GM18502 (cell line): Measurements from ENCODE around the gene MYO7A.

Source experiments
- ATAC-seq: cut with Tn5 transposase; IDR thresholded peaks from one replicate; pipeline ENCODE4 v1.9.1; 2021; ENCODE audit warnings: mild to moderate bottlenecking; ENCODE audit not compliant: unreplicated experiment, poor library complexity

MYO7A gene

DNA sequence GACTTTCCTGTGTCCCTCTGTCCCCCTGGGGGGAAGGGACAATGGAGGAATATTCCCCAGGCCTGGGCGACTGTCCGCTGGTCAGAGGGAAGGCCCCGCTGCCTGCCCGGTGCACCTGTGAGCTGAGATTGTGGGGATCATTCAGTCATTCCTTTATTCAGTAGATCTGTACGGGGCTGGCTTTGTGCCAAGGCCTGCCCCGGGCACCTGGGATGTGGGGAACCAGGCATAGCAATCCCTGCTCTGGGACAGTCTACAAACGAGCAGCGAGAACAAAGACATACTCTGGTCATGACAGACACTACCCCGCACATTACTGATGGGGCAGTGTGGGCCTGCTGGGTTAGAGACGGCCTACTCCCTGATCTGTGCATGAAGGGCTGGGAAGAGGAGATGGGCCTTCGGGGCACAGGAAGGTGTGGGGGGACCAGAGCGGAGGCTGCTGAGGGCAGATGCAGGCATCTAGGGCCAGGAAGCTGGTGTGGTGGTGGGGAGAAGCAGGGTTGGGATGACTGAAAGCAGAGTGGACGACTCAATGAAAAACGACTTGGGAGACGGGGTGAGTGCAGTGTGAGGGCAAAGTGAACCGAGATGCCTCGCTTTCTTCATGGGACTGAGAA, 1.8 kb upstream of the MYO7A start:
- ATAC-seq: no peak

DNA sequence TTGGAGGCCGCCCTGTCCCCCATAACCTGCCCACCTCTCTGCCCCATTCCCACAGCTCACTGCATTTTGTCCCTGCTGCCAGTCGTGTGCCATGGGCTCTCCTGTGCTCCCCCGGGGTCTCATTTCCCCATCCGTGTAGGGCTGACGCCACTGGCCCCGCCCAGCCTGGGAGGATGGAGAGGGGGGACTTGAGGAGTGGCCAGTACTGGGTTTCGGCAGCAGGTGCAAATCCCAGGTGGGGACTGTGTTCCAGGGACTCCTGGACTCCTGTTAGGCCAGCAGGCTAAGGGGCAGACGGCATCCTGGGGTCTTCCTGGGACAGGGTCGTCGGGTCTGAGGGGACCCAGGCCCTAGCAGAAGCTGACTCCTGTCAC, 1.2 kb upstream of the MYO7A start:
- ATAC-seq: no peak

DNA sequence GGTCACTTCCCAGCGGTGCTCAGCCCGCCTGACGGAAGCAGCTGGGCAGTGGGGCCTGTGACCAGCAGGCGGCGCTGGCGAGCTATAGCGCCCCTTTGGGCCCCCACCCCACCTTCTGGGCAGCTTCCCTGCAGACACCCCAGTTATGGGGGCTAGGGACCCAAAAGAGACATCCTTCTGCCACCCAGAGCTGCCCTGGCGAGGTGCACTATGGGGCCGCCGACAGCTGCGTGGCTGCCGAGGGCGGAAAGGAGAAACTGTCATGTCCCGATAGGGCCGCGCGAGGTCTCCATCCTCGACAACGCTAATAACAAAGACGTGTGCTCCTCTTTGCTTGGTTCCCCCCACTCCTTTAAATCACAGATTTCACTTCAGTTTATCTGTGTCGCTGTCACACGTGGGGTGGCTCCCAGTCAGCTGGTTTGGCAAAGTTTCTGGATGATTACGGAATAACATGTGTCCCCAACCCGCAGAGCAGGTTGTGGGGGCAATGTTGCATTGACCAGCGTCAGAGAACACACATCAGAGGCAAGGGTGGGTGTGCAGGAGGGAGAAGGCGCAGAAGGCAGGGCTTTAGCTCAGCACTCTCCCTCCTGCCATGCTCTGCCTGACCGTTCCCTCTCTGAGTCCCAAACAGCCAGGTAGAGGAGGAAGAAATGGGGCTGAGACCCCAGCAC, 673 bp upstream of the MYO7A start:
- ATAC-seq: no peak

DNA sequence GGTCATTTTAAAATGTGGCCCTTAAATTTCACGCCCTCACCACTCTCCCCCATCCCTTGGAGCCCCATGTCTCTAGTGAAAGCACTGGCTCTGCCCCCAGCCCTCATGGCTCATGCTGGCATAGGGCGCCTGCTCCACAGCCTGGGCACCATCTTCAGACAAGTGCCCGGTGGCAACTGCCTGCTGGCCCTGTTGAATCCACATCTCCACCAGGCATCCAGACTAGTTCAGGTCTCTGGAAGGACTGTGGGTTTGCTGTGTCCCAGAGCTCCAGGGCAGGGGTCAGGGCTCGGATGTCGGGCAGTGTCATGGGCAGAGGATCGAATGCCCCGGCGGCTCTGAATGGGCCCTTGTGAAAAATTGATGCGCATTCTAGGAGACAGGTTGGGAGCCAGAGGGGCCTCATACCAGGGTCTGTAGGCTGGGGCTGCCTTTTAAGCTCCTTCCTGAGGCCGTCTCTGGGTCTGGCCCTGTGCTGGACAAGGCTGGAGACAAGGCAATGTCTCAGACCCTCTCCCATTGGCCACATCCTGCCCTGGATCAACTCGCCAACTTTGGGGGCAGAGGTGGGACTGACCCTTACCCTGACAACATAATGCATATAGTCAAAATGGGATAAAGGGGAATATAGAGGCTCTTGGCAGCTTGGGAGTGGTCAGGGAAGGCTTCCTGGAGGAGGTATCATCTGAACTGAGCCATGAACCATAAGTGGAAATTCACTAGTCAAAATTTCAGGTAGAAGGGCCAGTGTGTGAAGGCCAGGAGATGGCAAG, 1.2 kb downstream of the MYO7A start:
- ATAC-seq: no peak

DNA sequence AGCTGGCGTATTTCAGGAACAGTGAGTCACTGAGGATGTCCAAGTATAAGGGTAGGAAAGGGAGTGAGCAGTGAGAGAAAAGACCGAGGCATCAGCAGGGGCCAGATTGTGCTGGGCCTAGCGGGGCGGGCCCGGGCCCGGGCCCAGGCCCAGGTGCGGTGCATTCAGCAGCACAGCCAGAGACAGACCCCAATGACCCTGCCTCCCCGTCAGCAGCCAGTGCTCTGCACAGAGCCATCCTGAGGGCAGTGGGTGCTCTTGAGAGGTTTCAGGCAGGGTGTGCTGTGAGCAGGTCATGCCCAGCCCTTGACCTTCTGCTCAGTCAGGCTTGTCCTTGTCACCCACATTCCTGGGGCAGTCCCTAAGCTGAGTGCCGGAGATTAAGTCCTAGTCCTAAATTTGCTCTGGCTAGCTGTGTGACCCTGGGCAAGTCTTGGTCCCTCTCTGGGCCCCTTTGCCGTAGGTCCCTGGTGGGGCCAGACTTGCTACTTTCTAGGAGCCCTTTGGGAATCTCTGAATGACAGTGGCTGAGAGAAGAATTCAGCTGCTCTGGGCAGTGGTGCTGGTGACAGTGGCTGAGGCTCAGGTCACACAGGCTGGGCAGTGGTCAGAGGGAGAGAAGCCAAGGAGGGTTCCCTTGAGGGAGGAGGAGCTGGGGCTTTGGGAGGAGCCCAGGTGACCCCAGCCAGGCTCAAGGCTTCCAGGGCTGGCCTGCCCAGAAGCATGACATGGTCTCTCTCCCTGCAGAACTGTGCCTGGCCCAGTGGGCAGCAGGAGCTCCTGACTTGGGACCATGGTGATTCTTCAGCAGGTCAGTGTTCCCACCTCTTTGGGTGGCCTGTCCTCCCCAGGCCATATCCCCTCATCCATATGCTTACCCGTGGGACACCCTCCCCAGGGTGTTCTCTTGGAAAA, 2.1 kb downstream of the MYO7A start:
- ATAC-seq: no peak

DNA sequence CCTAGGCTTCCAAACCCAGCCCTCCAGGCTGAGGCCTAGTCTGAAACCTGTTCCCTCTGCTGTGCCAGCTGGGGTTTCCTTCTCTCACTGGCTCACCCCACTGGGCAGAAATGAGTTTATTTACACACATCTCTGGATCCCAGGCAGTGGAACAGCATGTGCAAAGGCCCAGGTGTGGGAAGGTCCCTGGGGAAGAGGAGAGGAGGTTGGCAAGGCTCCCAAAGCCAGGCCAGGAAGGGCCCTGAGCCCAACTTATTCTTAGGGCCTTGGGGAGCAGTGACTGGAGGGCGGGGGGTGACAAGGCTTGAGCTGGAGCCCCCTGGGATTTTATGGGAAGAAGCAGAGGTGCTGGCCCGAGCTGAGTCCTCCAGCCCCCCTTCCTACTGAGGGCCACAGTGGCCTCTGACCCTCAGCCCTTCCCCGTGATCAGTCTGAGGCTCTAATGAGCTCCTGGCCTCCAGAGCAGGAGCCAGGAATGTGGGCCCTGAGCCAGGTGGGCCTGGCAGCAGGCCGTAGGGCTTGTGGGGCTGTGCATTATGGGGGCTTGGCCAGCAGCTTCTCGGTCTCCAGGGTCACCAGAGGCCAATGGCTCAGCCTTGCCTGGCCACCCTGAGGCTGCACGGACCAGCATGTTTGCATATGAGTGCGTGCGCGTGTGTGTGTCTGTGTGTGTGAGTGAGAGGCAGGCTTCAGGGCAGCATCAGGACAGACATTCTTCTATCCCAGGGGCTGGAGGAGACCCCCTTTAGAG, 2.9 kb downstream of the MYO7A start:
- ATAC-seq: no peak

DNA sequence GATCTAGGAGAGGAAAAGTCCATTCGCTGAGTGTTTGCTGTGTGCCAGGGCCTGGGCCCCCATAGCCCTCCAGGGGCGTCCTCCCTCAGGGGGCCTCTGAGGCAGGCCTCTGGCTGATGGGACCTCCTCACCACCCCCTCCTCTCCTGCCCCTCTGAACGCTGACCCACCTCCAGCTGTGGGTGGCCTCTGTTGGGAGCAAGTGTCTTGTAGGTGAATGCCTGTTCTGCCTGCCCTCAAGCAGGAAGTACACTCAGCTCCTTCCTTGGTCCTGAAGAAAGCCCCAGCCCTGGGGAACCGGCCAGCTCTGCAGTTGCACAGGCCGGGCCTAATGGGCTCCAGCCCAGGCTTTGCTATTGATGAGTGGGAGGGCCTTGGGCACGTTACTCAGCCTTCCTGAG, 3.5 kb downstream of the MYO7A start:
- no peak for ATAC-seq

DNA sequence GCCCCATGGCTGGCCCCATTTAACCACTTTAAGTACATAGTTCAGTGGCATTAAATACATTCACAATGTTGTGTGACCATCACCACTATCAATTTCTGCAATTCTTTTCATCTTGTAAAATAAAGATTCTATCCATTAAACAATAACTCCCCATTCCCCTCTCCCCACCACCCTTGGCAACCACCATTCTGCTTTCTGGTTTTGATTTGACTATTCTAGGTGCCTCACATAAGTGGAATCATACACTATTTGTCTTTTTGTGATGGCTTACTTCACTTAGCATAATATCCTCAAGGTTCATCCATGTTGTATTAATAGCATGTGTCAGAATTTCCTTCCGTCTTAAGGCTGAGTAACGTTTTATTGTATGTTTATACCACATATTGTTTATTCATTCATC, 7.0 kb downstream of the MYO7A start:
- no peak for ATAC-seq

DNA sequence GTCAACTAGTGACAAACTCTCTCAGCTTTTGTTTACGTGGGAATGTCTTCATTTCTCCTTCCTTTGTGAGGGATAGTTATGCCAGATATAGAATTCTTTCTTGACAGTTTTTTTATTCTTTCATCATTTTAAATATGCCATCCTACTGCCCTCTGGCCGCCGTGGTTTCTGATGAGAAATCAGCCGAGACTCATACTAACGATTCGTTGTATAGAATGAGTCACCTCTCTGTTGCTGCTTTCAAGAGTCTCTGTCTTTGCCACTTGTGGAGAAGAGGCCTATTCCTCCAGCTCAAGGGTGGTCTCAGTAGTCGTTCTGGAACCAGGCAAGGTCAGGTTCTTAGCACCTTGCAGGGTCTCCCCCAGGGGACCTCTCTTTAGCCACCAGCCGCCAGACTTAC, 8.0 kb downstream of the MYO7A start:
- ATAC-seq: no peak

DNA sequence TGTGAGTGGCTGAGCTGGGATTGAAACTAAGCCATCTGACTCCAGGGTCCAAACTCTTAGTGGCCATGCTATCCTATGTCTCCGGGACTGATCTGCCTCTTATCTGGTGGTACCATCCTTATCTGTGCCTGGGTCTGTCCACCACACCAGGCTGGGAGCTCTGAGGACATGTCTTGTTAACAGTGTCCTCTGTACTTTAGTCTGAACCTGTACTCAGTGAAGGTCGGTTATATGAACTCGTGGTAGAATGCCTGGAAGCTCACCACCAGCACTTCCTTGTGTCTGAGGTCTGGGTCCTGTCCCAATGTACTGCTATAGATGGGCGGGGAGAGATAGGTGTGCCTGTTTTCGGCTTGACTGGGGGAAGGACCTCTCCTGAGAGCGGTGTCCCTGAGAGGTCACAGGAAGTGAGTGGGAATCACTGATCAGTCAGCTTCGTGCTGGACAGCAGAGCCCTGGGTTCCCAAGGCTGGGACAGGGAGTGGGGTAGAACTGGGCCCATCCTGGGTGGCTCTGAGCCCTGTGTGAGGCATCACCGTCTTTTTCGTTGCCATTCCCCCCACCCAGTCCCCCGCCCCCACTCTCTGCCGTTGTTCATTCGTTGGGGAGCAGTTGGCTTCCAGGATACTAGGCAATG, 8.9 kb downstream of the MYO7A start:
- no peak for ATAC-seq

DNA sequence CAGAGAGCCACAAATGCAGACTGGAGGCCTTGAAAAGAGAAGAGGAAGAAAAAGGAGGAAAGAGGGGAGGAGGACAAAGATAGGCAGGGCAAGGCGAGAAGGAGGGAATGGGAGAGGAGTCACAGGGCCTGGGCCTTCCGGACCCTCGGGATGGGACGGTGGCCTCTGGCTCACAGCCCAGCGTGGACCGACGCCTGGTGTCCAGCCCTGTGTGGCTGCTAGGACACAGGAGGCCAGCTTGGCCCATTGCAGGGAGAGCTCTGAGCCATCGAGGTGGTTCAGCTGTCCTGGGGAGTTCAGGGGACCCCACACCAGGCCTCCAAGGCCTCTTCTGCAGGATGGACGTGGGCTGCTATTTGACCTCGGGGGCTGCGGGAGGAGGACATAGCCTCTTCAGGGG, 9.4 kb downstream of the MYO7A start:
- no peak for ATAC-seq

DNA sequence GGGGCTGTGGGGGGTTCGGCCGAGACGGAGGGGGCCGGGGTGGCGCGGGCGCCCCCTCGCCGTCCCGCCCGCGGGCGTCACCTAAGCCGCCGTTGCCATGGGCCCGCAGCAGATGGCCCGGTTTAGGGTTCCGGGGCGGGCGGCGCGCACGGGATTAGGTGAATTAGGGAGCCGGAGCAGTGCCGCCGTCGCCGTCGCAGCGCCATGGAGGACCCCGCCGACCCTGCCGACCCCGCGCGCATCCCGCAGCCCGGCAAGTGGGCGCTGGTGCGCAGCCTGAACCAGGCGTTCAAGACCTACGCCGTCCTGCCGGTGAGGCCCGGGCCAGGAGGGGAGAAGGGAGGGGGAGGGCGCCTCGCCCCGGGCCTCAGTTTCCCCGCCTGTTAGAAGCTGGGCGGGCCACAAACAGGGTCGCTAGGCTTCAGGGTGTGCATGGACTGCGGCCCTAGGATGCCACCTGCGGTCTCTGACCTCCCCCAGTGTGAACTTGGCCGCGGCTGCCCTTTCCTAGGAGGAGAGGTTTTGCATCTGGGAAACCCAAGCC, 10.1 kb downstream of the MYO7A start:
- ATAC-seq: no peak

DNA sequence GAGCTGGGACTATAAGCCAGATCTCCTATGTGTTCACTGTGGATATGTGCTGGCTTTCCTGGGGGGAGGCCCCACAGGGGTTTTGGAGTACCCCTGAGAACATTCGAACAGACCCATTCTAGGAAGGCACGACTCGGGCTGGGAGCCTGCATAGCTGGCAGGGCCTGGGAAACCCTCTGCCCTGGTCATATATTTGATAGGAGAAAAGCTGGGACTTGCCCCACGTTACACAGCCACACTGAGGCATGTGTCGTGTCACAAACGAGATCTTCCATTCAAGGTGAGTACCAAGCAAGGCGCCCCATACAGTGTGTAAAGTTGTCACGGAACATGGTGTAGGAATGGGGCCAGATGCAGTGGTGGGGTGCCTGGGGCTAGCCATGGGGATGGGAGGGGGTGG, 11.2 kb downstream of the MYO7A start:
- ATAC-seq: no peak

DNA sequence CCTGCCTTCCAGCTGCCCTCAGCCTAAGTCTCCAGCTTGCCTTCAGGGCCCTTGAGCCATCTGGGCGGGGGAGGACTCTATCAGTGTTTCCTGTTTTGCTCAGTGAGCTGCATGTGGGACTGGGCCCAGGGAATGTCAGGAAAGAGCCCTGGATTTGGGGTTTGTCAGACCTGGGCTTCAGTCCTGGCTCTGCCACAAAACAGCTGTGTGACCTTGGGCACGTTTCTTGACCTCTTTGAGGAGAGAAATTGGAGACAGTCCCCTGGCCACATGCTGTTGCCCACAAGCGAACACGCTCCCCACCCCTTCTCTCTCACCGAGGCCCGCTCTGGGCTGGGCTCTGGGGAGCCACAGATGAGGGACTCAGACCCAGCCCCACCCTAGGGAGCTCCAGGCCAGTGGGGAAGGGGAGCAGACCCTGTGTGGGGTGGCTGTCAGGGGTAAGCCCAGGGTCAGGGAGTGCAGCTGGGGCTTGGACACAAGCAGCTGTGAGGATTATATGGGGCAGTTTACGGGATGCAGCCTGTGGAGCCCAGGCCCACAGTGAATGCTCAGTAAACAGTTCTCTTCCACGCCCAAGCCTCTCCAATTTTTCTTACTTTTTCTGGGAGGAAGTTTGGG, 12.3 kb downstream of the MYO7A start:
- no peak for ATAC-seq

DNA sequence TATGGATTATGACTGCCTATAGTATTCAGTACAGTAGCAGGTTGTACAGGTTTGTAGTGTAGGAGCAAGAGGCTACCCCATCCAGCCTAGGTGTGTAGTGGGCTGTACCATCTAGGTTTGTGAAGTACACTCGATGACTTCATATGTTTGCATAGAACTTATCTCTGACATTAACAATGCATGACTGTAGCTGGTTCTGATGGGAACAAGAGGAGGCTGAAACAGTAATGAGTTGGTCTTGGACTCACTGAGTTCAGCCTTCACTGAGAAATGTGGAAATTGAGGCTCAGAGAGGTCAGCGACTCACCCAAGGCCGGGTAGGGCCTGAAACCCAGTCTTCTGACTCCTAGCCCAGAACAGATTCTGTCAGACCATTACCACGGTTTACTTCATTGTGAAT, 13.0 kb downstream of the MYO7A start:
- ATAC-seq: no peak

DNA sequence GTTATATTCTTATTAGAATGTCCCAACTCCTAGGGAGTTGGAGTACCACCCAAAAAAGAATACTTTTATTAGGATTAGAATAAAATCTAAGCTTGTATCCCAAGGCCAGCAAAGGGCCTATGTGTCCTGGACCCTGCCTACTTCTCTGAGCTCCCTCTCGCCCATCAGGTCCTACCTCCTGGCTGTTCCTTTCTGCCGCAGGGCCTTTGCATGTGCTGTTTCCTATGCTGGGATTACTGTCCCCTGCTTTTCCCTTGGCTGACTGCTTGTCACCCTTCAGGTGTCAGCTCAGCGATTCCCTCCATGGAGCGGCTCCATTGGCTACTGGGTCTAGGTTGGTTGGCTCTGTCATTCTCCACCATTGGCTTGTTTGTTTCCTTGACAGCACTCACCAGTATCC, 13.4 kb downstream of the MYO7A start:
- ATAC-seq: no peak

DNA sequence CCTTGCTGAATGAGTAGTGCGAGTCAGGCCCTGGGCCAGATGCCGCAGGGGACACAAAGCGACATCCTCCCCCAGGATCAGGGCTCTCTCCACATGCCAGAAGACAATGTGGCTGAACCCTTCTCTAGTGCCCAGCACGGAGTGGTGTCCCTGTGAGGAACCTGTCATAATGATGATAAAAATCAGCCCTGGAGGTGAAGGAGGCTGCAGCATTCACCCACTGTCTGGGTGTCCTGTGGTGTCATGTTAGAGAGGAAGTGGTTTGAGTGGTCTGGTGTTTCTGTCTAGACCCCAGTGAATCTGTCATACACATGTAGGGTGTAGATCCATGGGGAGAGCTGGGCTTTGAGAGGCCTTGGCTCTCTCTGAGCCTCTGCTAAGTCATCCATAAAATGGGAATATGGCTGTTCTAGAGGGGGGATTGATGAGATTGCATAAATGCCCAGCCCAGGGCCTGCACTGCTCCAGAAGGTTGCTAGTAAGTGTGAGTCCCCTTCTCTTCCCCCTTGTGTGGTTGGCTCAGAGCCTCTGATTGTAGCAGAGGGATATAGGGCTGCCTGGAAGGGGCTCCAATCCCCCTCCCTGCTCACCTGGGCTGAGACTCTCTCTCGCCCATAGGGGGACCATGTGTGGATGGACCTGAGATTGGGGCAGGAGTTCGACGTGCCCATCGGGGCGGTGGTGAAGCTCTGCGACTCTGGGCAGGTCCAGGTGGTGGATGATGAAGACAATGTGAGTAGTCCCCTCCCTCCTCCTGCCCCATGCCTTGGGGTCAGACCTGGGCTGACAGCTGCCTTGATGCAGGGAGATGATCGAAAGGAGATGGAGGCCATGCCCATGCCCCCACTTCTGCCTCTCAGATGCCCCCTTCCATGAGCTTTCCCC, 14.3 kb downstream of the MYO7A start:
- ATAC-seq: no peak
